ENCODE data around the gene PMEPA1.

Gene PMEPA1

DNA sequence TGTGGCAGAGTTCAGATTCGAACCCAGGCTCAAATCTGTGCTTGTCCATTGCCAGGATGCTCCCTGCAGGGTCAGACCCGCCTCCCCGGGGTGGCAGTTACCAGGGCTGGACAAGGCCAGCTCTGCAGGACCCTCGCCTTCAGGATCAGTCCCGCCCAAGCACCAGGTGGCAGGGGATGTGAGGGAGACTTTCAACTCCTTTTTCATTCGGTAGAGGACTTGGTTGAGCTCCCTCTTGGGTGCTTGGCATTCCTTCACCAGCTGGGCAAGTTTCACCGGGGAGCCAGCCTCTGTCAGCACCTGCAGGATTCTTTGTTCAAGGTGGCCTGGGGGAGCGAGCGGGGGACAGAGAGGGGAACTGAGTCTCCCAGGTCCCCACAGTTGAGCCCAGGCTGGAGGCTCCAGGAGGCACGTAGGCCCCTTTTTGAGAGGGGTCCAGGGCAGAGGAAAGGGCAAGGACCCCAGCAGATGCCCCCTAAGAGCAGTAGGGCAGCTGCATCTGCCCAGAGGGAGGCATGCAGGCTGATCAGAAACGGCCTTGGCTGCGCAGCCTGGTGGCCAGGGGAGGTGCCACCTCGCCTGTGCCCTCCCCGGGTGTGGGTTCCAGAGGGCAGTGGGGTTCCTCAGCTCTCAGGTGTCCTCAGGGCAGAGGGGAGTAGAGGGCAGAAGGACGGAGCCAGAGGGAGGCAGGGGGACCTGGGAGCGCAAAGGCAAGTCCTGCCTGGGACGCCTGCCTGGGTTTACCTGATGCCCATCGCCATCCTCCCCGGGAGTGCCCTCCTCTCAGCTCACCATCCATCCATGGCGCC, 93.5 kb downstream of the PMEPA1 start:
- H3K27ac ChIP-seq = no peak overlapping the region
- DNase-seq (ENCODE audit: low read depth, low spot score) = no peak

GRCh38 chr20:57615445-57615811, 94.4 kb downstream of the PMEPA1 start:
- H3K27ac ChIP-seq = no peak overlapping the region
- no peak for DNase-seq (ENCODE audit: low read depth, low spot score)

GRCh38 chr20:57614490-57615444, 95.0 kb downstream of the PMEPA1 start:
- no peak for DNase-seq (ENCODE audit: low read depth, low spot score)

GRCh38 chr20:57613481-57613921, 96.3 kb downstream of the PMEPA1 start:
- no peak for DNase-seq (ENCODE audit: low read depth, low spot score)
- no peak overlapping the region for H3K27ac ChIP-seq

More at GRCh38 chr20:57614490-57615444, 95.0 kb downstream of the PMEPA1 start:
- H3K27ac ChIP-seq = no peak overlapping the region

- DNase-seq (ENCODE audit: low read depth, low spot score) = no peak
- no peak overlapping the region for H3K27ac ChIP-seq
Measured at GRCh38 chr20:57612916-57613315, 96.9 kb downstream of the PMEPA1 start.

DNA sequence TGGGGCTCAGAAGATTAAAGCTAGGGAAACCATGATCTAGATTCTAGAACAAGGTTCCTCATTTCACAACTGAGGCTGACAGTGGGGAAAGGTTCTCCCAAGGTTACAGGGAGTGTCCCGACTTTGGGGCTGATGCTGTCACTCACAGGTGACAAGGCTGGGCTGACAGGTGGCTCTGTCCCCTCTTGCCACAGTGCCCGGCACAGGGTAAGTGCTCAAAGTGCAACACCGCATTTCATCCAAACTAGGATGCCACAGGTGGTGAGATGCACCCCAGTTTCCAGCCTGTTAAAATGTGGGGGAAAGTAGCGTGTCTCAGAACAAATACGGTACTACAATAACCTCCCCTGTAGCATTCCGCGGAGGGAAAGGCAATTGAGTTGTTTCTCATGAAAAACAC, 97.4 kb downstream of the PMEPA1 start:
- no peak overlapping the region for H3K27ac ChIP-seq
- no peak for DNase-seq (ENCODE audit: low read depth, low spot score)

DNA sequence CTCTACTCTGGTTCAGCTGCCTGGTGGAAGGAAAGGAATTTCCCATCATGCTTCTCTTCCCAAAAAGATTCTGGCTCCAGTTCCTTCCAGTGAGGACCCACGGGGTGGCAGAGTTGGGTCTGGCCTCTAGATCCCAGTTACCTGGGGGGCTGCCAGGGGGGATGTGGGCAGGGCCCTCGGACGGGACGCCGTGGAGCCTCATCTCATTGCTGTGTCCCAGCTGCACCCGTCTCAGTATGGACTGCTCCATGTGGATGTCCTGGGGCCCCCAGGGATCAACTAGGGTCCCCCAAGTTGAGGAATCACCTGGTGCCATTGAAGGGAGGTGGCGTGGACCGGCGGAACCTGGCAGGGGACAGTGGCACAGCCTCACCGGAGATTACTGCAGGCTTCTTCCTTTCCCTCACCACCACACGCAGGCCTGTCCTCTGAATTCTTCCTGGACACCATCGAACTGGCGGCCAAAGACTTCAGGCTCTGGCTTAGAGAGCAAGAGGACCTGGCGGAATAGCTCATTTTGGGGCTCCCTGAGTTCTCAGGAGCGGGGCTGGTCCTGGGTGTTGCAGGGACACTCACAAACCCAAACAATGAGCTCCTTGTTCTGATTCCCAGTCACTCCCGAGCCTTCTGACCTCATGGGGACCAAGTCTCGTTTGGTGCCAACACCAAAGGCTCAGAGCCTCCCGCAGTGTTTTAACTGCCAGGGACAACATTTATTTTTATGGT, 98.1 kb downstream of the PMEPA1 start:
- DNase-seq (ENCODE audit: low read depth, low spot score) = no peak
- H3K27ac ChIP-seq = no peak overlapping the region

DNA sequence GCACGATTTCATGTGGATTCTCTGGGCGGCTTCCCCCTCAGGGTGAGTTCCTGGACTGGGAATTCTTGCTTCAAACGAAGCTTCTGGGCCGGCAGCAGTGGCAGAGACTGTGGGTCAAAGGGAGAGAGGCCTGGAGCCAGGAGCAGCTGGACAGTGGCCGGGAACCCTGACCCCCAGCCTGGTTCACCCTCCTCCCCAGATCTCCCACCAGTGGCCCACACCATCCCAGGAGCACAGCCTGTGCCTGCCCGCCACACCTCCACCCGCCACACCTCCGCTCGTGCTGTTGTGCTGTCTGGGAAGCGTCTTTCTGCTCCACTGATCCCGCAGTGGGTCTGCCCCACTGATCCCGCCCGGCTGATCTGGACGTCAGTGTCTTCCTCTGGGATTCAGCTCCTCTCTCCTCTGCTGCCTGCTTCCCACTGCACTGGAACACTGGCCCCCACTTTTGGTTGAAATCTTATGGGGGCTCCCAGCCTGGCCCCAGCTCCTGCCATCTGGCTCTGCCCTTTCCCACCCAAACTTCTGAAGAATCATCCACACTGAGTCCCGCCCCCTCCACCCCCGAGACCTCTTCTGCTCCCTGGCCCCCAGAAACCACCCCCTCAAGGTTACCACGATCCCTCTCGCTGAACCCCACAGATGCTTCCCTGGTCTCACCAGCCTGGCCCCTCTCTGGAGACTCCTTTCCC, 99.4 kb downstream of the PMEPA1 start:
- DNase-seq (ENCODE audit: low read depth, low spot score) = no peak
- H3K27ac ChIP-seq = no peak overlapping the region

GRCh38 chr20:57609842-57610167, 100.0 kb downstream of the PMEPA1 start:
- H3K27ac ChIP-seq = no peak overlapping the region
- no peak for DNase-seq (ENCODE audit: low read depth, low spot score)

DNA sequence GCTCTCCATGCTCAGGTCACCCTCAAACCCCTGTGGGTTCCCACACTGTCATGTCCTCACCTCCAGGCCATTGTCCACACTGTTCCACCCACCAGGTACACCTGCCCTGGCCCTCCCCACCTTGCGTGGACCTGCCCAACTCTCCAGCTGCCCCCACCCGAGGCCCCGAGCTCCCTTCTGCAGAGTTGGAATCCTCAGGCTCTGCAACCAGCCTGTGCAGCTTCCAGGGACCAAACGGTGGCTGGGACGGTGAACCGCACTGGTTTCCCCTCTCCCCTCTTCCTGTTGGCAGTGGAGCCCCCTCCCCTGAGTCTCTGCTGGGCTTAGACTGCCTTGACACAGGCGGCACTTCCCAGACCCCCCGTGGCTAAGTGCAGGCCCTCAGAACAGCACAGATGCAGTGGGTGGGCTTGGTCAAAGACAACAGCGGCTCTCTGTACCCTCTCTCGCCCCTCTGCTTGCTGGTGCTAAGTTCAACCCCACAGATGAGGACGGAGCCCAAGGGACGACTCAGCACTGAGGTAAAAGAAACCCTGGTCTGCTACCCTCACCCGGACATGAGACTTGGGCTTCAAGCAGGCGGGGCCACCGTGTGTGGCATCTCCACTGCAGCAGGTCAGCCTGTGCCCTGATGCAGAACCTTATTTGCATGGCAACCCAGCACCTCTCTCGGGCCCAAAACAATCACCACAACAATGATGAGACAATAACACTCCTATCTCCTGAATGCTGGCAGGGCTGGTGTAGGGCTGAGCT, 100.6 kb downstream of the PMEPA1 start:
- no peak overlapping the region for H3K27ac ChIP-seq
- no peak for DNase-seq (ENCODE audit: low read depth, low spot score)

DNA sequence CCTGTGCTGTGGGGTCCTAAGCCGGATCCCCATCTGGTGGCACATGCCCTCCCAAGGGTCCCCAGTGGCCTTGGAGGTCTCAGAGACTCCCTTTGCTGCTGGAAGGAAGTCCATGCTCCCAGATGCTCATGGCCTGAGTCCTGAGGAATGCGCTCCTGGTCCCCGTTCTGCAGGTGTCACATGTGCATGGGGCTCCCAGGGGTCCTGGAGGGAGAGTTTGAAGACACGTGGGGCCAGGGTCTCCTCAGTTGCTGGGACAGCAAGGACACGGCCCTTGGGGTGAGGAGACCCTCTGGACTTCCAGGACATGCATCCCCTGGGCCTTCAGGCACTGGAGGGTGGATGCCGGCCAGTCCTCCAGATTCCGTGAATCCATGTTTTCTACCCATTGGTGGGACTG, 101.3 kb downstream of the PMEPA1 start:
- no peak overlapping the region for H3K27ac ChIP-seq
- DNase-seq (ENCODE audit: low read depth, low spot score) = no peak

GRCh38 chr20:57605878-57606277, 103.9 kb downstream of the PMEPA1 start:
- H3K27ac ChIP-seq = no peak overlapping the region
- DNase-seq (ENCODE audit: low read depth, low spot score) = no peak

GRCh38 chr20:57605045-57605444, 104.8 kb downstream of the PMEPA1 start:
- DNase-seq (ENCODE audit: low read depth, low spot score) = no peak
- no peak overlapping the region for H3K27ac ChIP-seq

DNA sequence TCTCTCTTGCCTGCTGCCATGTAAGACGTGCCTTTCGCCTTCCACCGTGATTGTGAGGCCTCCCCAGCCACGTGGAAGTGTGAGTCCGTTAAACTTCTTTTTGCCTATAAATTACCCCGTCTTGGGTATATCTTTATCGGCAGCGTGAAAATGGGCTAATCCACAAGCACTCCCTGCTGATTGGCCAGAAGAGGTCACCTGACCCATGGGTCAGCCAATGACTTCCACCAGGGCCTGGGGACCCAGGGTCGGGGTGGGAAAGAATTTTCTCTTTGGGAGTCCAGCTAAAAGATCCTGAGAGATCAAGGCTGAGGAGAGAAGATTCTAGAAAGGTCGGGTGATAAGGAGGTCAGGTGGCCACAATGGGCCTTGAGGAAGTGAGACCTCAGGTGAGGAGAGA, 106.7 kb downstream of the PMEPA1 start:
- no peak for DNase-seq (ENCODE audit: low read depth, low spot score)
- H3K27ac ChIP-seq = no peak overlapping the region

- no peak for DNase-seq (ENCODE audit: low read depth, low spot score)
- no peak overlapping the region for H3K27ac ChIP-seq
Measured at GRCh38 chr20:57601737-57602136, 108.1 kb downstream of the PMEPA1 start.

DNA sequence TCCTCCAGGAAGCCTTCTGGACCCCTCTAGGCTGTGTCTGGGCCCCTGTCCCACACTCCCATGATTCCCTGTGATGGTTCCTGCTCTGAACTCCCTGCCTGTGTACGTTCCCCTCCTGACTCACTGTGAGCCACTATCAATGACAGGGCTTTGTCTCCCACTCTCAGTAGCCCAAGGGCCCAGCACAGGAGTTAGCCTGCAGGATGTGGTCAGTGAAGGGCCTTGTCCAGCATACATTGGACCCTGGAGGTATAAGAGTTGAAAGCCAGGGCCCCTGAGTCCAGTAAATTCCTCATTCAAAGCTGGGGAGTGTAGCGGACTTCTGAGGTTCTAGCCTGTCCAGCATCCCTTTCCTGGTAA, 108.6 kb downstream of the PMEPA1 start:
- no peak for DNase-seq (ENCODE audit: low read depth, low spot score)
- H3K27ac ChIP-seq = no peak overlapping the region

DNA sequence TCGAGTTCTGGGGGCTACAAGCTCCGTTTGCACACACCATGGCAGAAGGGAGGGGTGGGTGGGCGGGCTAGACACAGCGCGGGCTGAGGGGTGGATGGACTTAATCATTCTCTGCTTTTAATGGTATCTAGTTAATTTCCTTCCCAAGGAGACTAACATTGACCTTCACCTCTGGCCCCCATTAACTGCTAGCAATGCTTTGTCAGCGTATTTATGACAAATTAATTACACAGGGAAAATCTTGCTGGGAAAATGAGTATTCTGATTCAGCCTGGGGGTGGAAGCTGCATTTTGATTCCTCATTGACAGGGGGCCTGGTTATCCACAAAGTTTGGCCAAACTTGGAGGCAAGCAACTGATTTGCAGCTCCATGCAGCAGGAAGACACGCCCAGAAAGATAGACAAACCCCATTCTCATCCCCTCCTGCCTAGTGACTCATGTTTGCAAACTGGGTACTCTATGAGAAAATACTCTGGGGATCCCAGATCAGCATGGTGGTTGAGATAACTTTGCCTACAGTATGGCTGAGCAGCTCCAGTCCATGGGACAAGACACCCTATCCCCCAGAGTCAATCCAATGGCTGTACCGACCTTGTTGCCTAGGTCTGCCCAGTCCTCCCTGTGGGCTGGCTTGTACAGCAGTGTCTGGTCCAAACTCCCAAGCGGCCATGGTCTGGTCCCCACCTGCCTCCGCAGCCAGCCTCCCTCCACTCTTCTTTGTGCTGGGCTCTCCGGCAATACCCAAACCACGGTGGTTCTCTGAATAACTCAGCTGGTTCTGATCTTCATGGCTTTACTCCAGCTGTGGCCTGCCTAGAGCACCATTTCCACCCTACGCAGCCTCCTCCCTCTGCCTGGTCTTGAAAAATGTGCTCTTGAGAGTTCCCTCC, 109.2 kb downstream of the PMEPA1 start:
- H3K27ac ChIP-seq = no peak overlapping the region
- DNase-seq (ENCODE audit: low read depth, low spot score) = no peak

DNA sequence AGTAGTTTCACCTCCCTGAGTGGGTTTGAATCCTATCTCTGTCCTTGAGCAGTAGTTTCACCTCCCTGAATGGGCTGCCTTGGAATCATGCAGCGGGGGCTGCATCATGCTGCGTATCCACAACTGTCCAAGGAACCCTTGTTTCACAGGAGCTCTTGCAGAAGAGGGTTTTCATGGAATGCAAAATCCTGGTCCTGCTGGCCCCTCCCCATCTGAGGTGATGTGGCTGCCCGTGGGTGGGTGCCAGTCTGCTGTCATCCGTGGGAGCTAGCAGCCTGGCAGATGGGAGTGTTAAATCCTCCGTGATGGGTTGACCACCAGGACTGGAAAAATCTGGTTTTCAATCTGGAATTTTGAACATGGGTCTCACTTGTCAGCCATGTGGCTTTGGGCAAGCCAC, 111.3 kb downstream of the PMEPA1 start:
- no peak for DNase-seq (ENCODE audit: low read depth, low spot score)

More for the DNA sequence above, 111.3 kb downstream of the PMEPA1 start:
- no peak overlapping the region for H3K27ac ChIP-seq
